GM23248 (cell line): ENCODE data around the gene DGKG.

Experiments
- EZH2 ChIP-seq: fragments of 200-600 bp; sonication (generic); IDR thresholded peaks from 2 replicates; pipeline ENCODE4 v1.6.1; 2018; ENCODE audit warnings: antibody characterized with exemption, mild to moderate bottlenecking; ENCODE audit not compliant: insufficient read depth, poor library complexity, severe bottlenecking
- EZH2phosphoT487 ChIP-seq: fragments of 200-600 bp; sonication (generic); IDR thresholded peaks from 2 replicates; pipeline ENCODE4 v1.6.1; 2018; ENCODE audit warnings: antibody characterized with exemption, moderate library complexity, mild to moderate bottlenecking, low read depth; ENCODE audit not compliant: insufficient read depth

DNA sequence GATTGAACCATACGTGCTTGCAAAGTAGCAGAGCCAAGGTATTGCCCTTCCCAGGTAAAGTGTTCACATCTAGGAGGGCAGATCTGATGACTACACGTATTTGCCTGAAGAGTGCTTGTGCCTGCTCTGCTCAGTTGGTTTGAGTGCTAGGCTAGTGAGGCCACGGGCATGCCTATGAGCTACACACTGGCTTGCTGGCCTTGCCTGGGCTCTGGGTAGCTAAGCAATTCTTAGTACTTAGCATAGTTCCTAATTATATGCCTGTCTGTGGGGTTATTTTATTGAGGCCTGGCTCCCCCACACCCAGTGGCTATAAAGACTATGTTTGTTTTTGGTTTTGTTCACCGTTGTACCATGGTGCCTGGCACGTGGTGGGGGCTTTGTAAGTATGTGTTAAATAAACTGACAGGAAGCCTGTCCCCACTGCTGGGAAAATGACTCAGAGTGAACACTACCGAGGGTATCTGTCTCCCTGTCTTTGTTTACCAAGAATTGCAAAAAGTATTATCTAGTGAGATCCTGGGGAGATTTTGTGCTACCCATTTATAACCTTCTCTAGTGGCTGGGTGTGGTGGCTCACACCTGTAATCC is 181.0 kb downstream of the DGKG start:
- TF ChIP-seq EZH2 (no peak), EZH2phosphoT487 (no peak)
